NT2/D1 (cell line): ENCODE data around the gene HNRNPUL1.

Experiments
- SUZ12 ChIP-seq: IDR thresholded peaks from 2 replicates; pipeline ENCODE4 v1.6.1; 2011; ENCODE audit not compliant: insufficient read length, insufficient read depth; ENCODE audit errors: extremely low read depth
- YY1 ChIP-seq: IDR thresholded peaks from 2 replicates; pipeline ENCODE4 v1.6.1; 2011; ENCODE audit not compliant: insufficient read length, insufficient read depth

DNA sequence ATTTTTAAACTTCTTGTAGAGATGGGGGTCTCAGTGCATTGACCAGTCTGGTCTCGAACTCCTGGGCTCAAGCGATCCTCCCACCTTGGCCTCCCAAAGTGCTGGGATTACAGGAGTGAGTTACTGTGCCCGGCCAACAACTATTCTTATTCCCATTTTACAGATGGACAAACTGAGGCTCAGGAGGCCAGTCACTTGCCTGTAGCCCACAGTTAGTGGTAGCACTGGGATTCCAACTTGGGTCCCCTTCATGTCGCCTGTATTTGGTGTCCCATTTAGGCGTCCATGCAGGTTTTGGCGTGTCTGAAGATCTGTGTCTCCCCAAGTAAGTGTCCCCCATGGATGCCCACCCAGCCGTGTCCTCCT is 45.9 kb upstream of the HNRNPUL1 start:
- no peak for TF ChIP-seq SUZ12
- TF ChIP-seq YY1: no peak
